ENCODE data around the gene CFAP410.

DNA sequence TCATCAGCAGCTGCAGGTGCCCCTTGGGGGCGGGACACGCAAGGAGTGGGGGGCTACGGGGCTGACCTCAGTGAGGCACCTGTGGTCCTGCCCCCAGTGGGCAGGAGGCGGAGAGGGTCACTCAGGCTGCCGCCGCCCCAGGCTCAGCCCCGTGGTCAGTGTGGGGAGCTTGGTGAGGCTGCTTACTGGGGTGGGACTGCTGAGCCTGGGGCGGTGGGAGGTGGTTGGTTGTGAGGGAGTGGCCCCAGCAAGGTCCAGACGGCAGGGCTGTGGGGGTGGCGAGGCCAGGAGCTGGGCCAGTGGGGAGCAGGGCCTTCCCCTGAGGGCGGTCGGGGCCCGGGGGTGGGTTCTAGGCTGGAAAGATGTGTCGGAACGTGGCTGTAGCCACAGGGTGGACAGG lies 25.1 kb downstream of the CFAP410 start:
- no peak for TF ChIP-seq EZH2 (IDR thresholded peaks at IDR 0.05; ENCODE audit: low read depth, low read length, severe bottlenecking)
- TF ChIP-seq, protein P1, sequence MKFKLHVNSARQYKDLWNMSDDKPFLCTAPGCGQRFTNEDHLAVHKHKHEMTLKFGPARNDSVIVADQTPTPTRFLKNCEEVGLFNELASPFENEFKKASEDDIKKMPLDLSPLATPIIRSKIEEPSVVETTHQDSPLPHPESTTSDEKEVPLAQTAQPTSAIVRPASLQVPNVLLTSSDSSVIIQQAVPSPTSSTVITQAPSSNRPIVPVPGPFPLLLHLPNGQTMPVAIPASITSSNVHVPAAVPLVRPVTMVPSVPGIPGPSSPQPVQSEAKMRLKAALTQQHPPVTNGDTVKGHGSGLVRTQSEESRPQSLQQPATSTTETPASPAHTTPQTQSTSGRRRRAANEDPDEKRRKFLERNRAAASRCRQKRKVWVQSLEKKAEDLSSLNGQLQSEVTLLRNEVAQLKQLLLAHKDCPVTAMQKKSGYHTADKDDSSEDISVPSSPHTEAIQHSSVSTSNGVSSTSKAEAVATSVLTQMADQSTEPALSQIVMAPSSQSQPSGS (IDR thresholded peaks at IDR 0.05; ENCODE audit: low read length): no peak
- TF ChIP-seq, protein P2, sequence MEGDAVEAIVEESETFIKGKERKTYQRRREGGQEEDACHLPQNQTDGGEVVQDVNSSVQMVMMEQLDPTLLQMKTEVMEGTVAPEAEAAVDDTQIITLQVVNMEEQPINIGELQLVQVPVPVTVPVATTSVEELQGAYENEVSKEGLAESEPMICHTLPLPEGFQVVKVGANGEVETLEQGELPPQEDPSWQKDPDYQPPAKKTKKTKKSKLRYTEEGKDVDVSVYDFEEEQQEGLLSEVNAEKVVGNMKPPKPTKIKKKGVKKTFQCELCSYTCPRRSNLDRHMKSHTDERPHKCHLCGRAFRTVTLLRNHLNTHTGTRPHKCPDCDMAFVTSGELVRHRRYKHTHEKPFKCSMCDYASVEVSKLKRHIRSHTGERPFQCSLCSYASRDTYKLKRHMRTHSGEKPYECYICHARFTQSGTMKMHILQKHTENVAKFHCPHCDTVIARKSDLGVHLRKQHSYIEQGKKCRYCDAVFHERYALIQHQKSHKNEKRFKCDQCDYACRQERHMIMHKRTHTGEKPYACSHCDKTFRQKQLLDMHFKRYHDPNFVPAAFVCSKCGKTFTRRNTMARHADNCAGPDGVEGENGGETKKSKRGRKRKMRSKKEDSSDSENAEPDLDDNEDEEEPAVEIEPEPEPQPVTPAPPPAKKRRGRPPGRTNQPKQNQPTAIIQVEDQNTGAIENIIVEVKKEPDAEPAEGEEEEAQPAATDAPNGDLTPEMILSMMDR (IDR thresholded peaks at IDR 0.05; ENCODE audit: control extremely low read depth in 1 of 3, insufficient read depth in 1 of 3, low read depth in 1 of 3, low read length in 3 of 3): no peak
- TF ChIP-seq ZNF274 (IDR thresholded peaks at IDR 0.05; ENCODE audit: borderline replicate concordance, extremely low read depth, low read length): no peak
- no peak for TF ChIP-seq POLR2AphosphoS5 (IDR thresholded peaks at IDR 0.05; ENCODE audit: low read depth, low read length)

Measured in H1 (cell line).